ENCODE data around the gene CATSPER4.

- TF ChIP-seq POLR2A (IDR thresholded peaks at IDR 0.05) (no peak), CTCF (IDR thresholded peaks at IDR 0.05) (no peak)
These were observed 21.8 kb upstream of the CATSPER4 start, which contains the start of gene C1orf232 for GRCh38 chr1:26168410-26169197.
